GDM1 (cell line): ENCODE measurements around the gene CAMK2D.
A peak's percentile ranks its signal among the peaks of the same experiment; 100 is the strongest.
"Not testable (repeated sequence)": the region's sequence is repeated elsewhere in the genome, so short reads cannot be mapped to it uniquely, and the experiment has no call there.

Experiments used
- DNase-seq: peaks from one replicate; lab custom pipeline; 2025; lab: John Stamatoyannopoulos, UW

CAMK2D gene

DNA sequence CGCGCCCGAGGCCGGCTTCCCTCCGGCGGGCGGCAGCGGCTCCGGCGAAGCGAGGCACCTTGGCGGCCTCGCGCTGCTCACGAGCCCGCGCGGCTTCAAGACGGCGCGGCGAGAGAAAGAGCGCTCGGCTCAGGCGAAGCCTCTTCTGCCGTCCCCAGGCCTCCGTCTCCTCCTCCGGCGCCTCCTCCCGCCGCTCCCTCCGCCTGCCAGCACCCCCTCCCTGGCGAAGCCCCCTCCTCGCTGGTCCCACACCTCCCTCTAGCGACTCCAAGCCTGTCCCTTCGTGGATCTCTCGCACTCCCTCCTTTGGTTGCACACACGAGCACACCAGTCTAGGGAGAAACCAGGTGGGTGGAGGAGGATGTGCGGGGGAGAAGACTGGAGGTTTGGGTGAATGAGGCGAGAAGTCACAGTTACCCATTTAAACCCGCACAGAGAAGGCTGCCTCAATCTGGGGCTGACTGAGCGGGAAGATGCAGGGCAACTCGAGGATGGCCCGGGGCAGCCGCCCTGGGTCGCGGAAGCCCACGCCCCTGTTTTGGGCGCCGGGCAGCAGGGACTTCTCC is at the start of gene CAMK2D:
Gene CAMK2D, minus strand, starts transcription at position 119 of the 566 bp plus-strand sequence. CDS start 670 bp downstream, outside the sequence.
- DNase-seq: peak; percentile 83

DNA sequence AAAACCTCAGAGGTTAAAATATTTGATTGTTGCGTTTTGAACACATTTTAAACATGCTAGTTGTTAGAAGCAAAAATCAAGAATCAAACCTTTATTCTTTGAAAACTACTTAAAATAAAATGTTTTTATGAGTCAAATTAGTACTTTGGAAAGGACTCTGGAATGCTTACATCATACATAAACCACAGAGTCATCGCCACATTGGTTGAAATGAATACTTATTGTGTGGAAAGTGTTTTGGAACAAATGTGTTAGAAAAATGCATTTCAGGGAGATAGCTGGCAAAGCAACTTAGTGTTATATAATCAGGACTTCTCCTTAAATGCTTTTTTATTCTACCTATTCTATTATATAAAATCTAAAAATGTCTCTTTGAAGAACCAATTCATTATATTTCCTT is 49.4 kb upstream of the CAMK2D start:
- no peak for DNase-seq

DNA sequence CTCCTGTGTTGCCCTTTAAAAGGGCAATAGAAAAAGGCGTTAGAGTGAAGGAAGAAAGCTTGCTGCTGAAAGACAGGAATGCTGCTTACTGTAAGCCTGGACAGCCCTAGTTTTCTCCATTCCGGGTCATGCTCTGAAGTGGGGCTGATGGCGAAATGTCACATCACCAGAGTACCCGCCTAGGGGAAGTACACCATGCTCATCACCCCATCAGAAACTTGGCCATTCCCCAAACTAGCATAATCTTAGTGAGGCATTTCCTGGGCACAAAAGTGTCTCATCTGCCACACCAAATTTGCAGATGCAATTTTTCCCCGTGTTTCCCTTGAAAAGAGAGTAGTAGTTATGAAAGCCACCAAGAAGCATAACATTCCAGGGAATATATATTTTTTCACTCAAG is 47.8 kb upstream of the CAMK2D start:
- DNase-seq: no peak

DNA sequence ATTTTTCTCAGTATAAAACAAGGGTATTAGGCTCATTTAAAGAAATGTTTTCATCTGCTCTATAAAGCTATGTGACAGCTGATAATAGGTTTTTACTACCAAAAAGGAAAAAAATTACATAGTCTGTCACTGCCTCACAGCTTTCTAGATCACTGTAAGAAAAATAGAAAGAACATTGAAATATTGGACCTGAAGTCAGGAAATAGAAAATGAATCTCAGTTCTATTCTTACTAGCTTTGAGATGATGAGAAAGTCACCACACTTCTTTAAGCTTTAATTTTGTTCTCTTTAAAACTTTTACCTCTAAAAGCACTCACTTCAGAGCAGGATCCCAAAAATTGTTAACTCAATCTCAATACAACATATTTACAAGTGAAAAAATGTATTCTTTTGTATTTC is 45.3 kb upstream of the CAMK2D start:
- no peak for DNase-seq

DNA sequence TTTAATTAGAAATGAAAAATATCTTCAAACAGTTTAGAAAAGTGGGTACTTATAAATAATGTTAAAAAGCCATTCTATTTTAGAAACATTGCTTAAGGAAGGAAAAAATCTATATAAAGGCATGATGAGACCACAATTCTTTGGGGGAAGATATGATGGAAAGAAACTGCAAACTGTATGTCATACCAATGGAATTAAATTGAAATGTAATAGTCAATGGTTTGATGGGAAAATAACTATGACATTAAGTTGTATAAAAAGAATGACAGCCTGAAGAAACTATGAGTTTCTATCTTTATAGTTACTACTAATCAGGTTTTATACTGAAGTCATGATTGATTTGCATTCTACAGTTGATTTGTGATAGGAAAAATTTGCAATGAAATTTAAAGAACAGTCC is 40.3 kb upstream of the CAMK2D start:
- no peak for DNase-seq

DNA sequence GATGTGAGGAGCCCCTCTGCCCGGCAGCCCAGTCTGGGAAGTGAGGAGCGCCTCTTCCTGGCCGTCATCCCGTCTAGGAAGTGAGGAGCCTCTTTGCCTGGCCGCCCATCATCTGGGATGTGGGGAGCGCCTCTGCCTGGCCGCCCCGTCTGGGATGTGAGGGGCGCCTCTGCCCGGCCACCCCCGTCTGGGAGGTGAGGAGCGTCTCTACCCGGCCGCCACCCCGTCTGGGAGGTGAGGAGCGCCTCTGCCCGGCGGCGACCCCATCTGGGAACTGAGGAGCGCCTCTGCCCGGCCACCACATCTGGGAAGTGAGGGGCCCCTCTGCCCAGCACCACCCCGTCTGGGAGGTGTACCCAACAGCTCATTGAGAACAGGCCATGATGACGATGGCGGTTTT is 34.8 kb upstream of the CAMK2D start:
- not testable (repeated sequence) for DNase-seq

DNA sequence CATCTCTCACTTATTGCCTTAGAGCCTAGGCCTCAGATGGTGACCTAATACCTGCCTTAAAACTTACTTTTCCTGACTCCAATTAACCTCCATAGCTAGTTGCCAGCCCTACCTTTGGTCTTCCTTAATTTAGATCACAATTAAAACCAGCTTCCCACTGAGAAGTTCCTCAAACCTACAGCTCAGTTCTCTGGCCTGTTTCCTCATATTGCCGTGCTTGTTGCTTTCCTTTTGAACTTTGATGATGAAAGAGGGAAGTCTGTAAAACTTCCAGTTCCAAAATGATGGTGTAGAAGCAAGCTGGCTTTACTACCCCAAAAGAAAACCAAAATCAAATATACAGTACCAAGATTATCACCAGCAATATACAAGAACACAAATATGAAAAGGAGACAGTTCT is 28.9 kb upstream of the CAMK2D start:
- peak; percentile 39 for DNase-seq

DNA sequence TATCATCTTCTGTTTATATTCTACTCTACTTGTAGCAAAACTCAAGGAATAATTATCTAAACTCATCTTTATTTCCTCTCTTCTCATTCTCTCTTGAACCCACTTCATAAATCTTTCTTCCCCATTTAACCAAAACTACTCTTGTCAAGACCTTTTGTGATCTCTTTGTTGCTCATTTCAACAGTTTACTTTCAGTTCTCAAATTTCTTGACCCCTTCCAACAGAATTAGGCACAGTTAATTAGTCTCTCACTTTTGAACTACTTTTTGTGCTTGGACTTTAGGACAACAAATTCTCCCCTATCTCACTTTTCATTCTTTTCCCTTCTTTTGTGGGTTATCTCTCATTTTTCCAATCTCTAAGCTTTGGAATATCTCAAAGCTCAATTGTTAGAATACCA is 27.4 kb upstream of the CAMK2D start:
- no peak for DNase-seq

DNA sequence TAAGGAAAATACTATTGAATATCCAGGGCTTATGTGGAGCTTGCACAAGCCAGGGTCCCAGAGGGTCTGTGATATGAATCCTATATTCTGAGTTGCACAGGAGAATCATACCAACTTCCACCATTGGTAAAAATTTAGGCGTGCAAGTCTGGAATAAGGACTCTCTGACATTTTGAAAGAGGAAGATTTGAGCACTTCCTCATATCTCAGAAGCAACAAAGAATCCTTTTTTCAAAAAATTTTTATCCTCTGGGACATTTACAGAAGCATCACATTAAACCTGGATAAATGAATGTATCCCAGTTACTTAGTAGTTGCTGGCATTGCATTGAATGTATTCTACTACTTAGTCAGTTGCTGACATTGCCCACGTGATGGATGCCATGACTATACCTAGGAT is 24.2 kb upstream of the CAMK2D start:
- DNase-seq: no peak

DNA sequence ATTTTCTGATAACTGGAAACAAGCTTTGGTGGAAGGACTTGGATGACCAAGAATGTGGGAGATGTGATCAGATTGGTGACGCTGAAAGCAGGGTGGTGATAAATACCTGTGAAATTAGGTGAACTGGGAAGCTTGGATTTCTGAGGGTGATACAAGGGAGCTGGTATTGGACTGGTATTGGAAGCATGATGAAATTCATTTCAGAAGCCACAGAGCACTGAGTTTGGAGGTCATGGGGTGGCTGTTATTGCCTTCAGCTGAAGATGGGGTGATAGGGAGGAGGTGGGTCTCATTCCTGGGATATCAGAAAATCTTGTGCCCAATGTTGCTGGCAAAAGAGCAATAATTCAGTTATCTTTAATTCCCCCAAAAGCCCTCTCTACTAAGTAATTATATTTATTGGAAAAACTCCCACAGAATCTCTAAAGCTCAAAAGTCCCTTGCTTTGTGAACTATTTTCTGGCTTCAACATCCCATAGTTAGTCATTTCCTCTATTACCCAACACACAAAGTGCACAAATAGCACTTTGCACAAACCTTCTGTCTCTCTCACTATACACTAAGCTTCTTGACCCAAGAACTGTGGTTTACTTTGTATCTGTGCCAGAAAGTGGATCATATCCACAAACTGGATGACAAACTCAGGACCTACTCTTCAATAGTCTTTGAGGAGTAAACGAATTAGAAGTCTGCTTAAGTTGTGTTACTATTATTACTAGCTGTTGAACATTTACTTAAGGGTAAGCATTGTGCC is 23.1 kb upstream of the CAMK2D start:
- DNase-seq: no peak

DNA sequence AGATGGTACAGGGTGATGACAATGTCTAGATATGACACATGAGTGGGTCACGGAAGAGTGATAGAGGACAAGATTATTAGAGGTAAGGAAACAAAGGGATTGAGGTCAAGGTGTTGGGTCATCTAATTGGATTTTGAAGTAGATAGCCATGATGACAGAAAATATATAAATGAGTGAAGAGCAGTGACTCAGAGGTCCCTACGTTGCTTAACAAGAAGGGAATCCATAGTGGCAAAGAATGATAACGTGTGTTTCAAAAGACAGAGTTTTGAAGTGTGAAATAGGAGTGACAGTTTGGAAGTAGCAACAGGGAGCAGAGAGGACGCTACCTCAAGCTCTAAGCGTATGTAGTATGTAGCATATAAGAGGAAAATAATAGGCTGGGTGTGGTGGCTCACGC is 22.2 kb upstream of the CAMK2D start:
- DNase-seq: no peak

DNA sequence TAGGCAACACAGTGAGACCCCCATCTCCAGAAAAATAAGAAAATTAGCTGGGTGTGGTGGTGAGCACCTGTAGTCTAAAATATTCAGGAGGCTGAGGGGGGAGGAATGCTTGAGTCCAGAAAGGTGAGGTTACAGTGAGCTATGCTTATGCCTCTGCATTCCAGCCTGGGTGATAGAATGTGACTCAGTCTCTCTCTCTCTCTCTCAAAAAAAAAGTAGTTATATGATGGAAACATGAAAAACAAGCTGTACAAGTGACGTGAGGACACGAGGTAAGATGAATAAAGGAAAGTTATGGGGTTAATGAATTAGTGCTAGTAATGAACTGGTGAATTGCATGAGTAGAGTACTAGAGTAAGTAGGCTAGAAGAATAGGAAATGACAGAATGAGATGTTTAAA is 21.8 kb upstream of the CAMK2D start:
- DNase-seq: no peak

DNA sequence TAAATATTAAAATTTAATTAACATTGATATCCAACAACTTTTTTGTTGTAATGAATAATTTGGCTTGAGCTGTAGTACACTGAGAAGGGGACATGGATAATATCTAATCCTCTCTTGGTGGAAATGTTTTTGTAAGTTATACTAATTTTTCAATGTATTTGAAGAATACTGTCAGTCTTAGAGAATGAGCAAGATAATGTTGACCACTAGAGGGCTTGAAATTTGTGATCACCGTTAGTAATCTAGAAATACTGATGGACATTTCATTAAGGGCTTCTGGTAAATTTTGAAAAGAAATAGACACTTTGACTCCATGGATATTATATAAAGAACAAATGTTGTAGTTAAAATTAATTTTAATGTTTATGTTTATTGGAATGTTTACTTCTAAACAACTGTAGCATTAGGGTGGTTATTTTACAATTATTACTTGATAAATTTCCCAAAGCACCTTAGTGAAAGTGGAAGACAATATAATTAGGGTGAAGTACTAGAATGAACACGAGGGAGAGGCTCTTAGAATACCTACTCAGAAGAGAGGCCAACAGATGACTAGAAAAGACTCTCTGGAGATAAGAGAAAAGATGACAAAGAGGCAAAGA is 20.0 kb upstream of the CAMK2D start:
- DNase-seq: no peak

DNA sequence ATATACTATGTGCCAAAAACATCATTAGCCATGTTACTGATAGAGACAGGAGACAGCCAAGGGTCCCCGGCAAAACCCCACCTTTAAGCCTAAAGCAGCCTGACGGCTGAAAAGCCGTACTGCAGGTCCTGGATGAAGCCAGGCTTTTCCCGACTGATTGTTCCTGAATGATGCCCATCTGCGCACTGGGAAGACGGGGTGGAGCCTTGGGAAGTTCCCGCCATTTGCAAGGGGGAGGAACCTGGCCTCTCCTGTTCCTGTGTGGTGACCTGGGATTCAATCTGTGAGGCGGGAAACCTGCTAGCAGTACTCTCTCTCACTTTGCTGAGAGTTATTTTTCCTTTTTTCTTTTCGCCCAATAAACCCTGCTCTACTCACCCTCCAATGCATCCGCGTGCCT is 15.1 kb upstream of the CAMK2D start:
- no peak for DNase-seq

DNA sequence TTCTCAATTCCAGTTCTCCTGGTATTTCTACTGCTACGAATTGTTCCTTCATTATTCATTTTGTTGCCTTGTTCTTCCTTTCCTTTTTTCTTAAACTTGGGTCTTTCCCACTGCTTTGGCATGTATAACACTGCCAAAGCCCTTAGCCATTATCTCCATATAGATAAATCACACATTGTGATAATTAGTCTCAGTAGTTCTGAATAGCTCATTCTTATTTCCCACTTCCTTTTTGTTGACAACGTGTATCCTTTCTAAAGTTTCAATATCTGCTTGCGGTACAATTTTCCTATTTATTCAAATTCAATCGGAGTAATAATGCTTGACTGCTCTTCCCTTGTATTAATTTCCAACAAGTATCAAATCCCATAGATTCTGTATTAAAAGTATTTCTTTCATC is 14.5 kb upstream of the CAMK2D start:
- DNase-seq: no peak

DNA sequence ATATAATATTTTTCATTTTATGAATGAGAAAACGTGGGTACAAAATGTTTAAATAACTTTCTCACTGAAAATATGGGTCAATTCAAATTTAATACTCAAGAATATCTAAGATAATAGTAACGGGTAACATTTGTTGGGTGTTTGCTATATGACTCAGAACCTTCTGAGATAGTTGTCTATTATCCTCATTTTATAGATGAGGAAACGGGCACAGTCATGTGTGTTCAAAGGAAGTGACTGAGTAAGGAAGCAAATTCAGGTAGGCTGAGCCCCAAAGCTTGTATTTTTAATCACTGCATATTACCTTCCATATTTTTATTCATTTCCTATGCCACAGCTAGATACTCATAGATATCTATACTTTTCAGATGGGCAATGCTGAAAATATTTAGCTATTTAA is 12.2 kb upstream of the CAMK2D start:
- DNase-seq: no peak

DNA sequence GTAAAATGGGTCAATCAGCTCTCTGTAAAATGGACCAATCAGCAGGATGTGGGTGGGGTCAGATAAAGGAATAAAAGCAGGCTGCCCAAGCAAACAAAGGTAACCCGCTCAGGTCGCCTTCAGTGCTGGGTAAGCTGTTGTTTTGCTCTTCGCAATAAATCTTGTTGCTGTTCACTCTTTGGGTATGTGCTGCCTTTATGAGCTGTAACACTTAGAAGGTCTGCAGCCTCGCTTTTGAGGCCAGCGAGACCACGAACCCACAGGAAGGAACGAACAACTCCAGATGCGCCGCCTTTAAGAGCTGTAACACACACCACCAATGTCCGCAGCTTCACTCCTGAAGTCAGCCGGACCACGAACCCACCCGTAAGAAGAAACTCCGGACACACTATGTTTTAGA is 11.5 kb upstream of the CAMK2D start:
- DNase-seq: peak; percentile 76

DNA sequence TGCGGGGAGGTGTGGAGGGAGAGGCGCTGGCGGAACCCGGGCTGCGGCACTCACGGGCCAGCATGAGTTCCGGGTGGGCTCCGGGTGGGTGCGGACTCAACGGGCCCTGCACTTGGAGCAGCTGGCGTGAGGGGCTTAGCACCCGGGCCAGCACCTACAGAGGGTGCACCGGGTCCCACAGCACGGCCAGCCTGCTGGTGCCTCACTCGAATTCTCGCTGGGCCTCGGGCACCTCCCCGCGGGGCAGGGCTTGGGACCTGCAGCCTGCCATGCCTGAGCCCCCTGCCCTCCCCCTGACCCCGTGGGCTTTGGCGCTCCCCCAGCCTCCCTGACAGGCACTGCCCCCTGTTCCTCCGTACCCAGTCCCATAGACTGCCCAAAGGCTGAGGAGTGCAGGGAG is 10.8 kb upstream of the CAMK2D start:
- DNase-seq: no peak

DNA sequence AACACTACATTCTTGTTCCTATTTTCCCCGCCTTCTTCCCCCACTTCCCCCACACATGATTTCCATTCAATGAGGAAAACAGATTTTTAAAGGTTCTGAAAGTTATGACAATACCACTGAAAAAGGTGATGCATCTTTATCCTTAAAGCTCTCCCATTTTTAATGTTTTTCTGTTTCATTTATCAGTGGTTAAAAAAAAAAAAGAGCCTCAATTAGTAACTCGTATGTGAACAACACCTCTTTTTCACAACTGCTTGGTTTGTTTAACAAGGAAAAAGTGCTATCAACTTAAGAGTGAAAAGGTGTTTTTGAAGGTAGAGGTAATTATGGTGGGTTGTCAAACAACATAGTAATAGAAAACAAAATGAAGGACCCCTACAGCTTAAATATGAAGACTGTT is 8.2 kb upstream of the CAMK2D start:
- DNase-seq: no peak

DNA sequence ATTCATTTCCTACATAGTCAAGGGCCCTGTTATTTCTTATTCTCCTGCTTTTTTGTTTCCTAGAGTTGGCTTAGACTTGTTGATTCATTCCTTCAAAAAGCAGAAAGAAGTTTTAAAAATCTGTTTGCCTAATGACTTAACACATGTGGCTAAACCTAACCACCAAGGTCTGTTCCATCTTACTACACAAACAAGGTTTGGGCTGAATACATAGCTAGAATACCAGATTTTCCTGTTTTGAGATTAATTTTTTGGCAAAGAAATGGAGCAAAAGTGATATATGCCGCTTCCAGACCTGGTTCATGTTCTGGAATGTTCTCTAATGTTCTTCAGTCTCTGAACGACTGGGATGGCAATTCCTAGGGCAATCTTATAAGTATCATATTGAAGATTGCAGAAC is 7.4 kb upstream of the CAMK2D start:
- DNase-seq: no peak

DNA sequence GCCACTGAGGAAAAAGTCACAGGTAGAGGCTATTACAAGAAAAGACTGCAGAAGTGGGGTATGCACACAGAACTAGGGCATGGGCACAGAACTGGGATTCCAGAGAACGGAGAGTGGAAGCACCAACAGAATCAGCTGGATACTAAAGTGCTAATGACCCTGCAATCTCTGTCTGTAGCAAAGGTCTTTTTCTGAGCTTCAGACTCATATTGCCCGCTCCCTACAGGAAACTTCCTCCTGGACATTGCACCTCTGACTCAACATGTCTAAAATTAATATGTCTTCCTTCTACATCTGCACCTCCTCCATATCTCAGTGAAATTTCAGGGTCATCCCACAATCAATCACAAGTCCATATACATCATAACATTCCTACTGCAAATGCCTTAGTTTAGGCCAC is 5.3 kb upstream of the CAMK2D start:
- DNase-seq: no peak

DNA sequence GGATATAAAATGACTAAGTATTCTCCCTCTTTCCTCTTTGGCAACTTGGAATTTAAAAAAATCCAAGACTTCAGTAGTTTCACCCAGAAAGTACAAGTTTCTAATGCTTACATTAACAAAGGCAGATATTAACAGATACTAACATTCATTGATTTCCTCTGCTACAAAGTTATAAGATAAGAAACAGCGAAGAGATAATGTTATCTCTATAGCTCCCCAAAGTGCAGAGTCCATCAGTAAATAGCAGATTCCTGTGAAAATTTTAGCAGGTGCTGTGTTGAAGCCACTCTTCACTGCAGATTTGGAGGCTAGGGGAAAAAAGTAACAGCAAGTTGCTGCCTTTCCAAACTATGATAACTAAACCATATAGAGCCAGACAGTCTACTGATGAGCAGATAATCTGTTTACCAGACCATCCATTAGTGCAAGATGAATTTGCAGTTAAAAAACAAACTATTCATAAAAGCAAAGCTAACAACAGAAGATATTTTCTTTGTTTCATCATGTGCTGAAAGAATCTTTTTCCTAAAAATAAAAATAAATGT is 3.3 kb upstream of the CAMK2D start:
- DNase-seq: no peak

DNA sequence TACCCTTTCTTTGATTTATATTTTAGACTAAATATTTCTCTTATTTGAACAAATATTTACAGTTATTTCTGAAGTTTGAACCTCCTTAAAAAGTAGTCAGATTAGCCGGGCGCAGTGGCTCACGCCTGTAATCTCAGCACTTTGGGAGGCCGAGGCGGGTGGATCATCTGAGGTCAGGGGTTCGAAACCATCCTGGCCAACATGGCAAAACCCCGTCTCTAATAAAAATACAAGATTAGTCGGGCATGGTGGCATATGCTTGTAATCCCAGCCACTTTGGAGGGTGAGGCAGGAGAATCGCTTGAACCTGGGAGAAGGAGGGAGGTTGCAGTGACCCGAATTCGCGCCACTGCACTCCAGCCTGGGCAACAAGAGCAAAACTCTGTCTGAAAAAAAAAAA is 2.4 kb upstream of the CAMK2D start:
- DNase-seq: not testable (repeated sequence)

DNA sequence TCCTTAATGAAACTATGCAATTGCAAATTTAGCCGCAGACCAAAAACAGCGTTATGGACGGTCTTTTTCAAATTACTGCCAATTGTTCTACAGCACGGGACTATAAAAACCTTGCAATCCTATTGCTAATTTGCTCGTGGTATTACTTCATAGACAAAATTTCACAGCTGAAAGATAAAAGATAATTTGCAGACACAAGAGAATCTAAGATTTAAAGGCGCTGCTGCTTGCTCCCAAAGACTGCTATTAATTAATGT is 1.4 kb upstream of the CAMK2D start:
- no peak for DNase-seq
